Fibroblast of mammary gland (primary cell): ENCODE data around the gene GLCCI1.

Experiments used
- DNase-seq: peaks from one replicate; pipeline ENCODE4 v3.0.0-alpha.2; 2010; ENCODE audit warnings: low read depth
- H3K4me3 ChIP-seq: 2 replicates; pipeline ENCODE4 v1.5.1; 2011; ENCODE audit warnings: low read depth, mild to moderate bottlenecking, low read length, moderate library complexity; ENCODE audit not compliant: control insufficient read depth
- TF ChIP-seq, protein P1 (sequence below): conservative IDR thresholded peaks from 2 replicates; pipeline ENCODE4 v1.5.1; 2011; ENCODE audit warnings: low read depth, low read length, inconsistent platforms; ENCODE audit not compliant: control insufficient read depth, insufficient read depth

GLCCI1 gene

DNA sequence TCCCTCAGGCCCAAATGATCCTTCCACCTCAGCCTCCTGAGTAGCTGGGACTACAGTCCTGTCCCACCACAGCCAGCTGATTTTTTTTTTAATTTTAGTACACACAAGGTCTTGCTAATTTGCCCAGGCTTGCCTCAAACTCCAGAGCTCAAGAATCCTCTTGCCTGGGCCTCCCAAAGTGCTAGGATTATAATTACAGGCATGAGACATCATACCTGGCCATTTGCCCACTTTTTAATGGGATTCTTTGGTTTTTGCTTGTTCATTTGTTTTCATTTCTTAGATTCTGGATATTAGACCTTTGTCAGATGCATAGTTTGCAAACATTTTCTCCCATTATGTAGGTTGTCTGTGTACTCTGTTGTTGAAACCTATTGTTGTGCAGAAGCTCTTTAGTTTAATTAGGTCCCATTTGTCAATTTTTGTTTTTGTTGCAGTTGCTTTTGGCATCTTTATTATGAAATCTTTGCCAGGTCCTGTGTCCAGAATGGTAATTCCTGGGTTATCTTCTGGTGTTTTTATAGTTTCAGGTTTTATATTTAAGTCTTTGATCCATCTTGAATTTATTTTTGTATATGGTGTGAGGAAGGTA, 95.2 kb downstream of the GLCCI1 start:
- no peak overlapping the region for H3K4me3 ChIP-seq
- TF ChIP-seq, protein P1, sequence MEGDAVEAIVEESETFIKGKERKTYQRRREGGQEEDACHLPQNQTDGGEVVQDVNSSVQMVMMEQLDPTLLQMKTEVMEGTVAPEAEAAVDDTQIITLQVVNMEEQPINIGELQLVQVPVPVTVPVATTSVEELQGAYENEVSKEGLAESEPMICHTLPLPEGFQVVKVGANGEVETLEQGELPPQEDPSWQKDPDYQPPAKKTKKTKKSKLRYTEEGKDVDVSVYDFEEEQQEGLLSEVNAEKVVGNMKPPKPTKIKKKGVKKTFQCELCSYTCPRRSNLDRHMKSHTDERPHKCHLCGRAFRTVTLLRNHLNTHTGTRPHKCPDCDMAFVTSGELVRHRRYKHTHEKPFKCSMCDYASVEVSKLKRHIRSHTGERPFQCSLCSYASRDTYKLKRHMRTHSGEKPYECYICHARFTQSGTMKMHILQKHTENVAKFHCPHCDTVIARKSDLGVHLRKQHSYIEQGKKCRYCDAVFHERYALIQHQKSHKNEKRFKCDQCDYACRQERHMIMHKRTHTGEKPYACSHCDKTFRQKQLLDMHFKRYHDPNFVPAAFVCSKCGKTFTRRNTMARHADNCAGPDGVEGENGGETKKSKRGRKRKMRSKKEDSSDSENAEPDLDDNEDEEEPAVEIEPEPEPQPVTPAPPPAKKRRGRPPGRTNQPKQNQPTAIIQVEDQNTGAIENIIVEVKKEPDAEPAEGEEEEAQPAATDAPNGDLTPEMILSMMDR = no peak
- DNase-seq = peak; percentile 38

DNA sequence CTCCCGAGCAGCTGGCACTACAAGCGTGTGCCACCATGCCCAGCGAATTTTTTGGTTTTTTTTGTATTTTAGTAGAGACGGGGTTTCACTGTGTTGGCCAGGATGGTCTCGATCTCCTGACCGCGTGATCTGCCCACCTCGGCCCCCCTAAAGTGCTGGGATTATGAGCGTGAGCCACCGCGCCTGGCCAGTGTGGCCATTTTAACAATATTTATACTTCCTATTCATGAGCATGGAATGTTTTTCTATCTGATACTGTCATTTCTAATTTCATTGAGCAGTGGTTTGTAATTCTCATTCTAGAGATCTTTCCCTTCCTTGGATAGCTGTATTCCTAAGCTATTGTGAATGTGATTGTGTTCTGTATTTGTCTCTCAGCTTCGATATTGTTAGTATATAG, 96.2 kb downstream of the GLCCI1 start:
- TF ChIP-seq, protein P1 = no peak
- H3K4me3 ChIP-seq = no peak overlapping the region
- no peak for DNase-seq

DNA sequence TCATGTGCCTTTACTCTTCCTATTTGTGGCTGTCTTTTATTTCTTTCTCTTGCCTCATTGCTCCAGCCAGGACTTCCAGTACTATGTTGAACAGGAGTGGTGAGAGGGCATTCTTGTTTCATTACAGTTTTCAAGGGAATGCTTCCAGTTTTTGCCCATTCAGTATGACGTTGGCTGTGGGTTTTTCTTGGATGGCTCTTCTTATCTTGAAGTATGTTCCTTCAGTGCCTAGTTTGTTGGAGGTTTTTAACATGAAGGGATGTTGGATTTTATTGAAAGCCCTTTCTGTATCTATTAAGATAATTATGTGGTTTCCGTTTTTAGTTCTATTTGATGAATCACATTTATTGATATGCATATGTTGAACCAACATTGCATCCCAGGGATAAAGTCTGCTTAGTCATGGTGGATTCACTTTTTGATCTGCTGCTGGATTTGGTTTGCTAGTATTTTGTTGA, 96.8 kb downstream of the GLCCI1 start:
- peak; percentile 87 for DNase-seq
- TF ChIP-seq, protein P1 = no peak
- H3K4me3 ChIP-seq = no peak overlapping the region

DNA sequence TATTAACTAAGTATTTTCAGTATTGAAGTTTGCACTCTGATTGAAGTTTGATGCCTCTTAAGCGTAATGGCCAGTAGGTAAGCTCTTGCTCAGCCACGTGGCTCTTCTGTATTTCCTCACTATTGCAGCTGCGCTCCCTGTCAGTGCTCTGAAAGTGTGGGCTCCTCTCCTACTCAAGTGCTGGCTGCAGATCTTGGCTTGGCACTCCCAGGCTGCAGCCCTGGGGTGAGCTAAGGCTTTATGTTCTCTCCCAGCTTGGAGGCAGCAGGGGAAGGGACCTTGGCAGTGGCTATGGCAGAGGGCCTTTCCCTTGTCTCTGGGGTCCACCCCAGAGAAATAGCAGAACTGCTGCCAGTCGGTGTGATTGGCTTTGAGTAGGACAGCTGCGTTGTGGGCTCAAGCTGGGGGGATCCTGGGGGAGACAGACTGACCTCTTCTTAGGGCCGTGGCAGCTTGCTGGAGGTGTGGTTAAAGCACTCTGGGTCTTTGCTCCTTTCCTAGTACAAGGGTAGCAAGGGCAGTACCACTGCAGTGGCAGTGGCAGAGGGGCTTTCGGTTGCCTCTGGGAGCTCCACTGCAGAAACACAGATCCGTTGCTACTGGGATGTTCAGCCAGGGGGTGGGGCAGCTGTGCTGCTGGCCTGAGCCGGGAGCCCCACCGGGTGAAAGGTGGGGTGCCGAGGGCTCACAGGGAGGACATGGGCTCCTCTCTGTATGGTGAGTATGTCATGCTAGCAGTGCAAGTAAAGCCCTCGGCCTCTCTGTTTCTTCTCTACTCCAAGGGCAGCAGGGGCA, 100.5 kb downstream of the GLCCI1 start:
- TF ChIP-seq, protein P1 = no peak
- H3K4me3 ChIP-seq = no peak overlapping the region
- no peak for DNase-seq

DNA sequence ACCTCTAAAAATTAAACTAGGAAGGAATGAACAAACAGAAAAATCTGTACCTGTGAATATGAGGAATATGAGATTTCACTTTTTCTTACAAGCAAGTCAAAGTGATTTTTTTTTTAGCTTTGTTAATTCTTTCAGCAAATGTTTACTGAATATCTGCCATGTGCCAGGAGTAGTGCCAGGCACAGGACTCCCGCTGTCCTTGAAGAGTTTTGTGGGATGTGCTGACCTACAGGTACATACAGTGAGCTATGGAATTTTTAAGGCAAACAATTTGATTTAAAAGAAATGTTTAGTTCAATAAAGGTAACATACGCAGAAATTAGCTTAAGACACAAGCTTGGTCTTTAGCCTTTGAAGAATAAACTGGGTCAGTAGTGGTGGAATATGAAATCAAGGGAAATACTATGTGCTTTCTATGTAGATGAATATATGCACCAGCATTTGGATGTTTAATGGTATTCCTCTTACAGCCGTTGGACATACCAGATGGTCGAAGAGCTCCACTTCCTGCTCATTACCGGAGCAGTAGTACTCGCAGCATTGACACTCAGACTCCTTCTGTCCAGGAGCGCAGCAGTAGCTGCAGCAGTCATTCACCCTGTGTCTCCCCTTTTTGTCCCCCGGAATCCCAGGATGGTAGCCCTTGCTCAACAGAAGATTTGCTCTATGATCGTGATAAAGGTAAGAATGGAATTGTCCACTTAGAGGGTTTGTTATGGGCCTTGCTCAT, 102.0 kb downstream of the GLCCI1 start:
- H3K4me3 ChIP-seq = no peak overlapping the region
- DNase-seq = no peak
- TF ChIP-seq, protein P1 = no peak

DNA sequence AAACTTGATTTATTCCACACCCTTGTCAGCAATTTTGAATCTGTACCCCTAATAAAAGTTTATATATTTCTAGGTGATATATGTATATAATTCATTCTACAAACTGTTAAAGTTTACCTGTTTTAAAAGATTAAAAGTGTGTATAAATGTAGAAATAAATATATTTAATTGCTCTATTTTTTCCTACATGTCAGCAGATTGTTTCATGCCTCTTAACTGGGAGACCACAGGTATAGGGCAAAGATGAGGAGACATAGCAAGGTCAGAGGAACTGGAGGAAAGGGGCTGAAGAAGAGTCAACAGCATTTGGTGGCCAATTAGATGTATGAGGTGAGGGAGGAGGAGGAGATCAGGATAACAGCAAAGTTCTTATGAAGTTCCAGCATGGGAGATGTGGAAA, 109.8 kb downstream of the GLCCI1 start:
- no peak for DNase-seq
- H3K4me3 ChIP-seq = no peak overlapping the region
- TF ChIP-seq, protein P1 = no peak
